ENCODE data around the gene FAM107B. TPM values are rescaled to one million over a fixed set of nuclear protein-coding genes. Genes with fewer than 3 reads are reported as not detected.

The FAM107B gene
- total RNA-seq, 1 experiment from 2014 or later, result 24.5 TPM

DNA sequence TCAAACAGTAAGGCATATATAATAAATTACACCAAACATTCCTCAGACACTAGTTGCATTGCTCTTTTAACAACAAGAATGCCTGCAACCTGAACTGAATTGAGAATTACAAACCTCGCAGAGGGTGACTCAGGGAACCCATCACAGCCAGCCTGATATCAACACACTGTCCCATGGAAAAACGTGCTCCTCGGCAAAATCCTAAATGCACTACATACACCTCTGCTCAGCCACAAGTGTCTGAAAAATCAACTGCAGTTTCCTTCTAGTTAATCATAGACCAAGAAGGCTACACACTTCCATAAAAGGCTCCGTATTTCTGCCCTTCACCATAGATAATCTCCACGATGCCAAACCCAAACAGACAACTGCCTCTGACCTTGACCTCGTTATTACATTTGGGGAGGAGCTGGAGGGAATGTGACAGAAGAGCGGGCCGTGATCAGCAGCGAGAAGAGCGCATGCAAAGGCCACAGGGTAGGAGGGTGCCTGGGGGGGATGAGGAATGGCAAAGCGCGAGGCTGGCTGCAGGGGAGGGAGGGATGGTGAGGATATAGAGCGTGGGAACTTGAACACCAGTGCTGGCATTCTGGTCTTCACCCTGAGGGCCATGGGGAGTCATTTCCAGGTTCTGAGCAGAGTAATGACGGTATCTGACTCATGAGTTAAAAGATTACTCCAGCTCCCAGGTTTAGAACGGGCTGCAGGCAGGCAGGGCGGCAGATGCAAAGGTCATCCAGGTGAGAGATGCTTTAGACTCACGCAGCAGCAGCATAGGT lies 242.0 kb downstream of the FAM107B start:
- Histone ChIP-seq H3K56ac (ENCODE audit: insufficient read length, low read depth, low read length) (no peak overlapping the region), H2BK5ac (ENCODE audit: insufficient read length, low read length) (no peak overlapping the region), H2BK12ac (ENCODE audit: insufficient read length, low read depth, low read length) (no peak overlapping the region), H3K79me2 (ENCODE audit: insufficient read depth, low read length) (peaks cover 4% of the 10 kb centered on the region; the same call in 1 of the 2 replicates), H2BK120ac (ENCODE audit: low read depth, low read length, poor library complexity, severe bottlenecking) (no peak overlapping the region), H4K8ac (replicated peaks; ENCODE audit: insufficient read length, low read depth, low read length) (no peak overlapping the region), H3K23ac (ENCODE audit: insufficient read length, low read depth, low read length) (no peak overlapping the region), H3K4me1 (ENCODE audit: insufficient read depth, low read length) (no peaks in the 10 kb centered on the region), H3K4me2 (ENCODE audit: insufficient read depth, insufficient read length, low read length) (no peak overlapping the region), H2AK5ac (ENCODE audit: insufficient read length, low read length) (no peak overlapping the region), H3K14ac (ENCODE audit: insufficient read depth, low read length) (no peak overlapping the region), H3T11ph (ENCODE audit: low read length) (no peak overlapping the region), H3K18ac (ENCODE audit: insufficient read length, low read depth, low read length) (no peak overlapping the region), H3K27ac (ENCODE audit: insufficient read length, low read depth, low read length) (no peak overlapping the region), H2BK20ac (ENCODE audit: low read depth, low read length, poor library complexity, severe bottlenecking) (no peak overlapping the region), H2AFZ (ENCODE audit: low read length) (no peak overlapping the region), H3K27me3 (ENCODE audit: insufficient read depth, low read length) (no peaks in the 10 kb centered on the region), H4K5ac (ENCODE audit: insufficient read length, low read depth, low read length) (no peak overlapping the region), H4K91ac (ENCODE audit: insufficient read length, low read depth, low read length) (no peak overlapping the region), H3K9me3 (ENCODE audit: control insufficient read depth, low read depth, low read length) (no peaks in the 10 kb centered on the region), H3K23me2 (ENCODE audit: insufficient read length, low read depth, low read length, poor library complexity, severe bottlenecking) (no peaks in the 10 kb centered on the region), H3K79me1 (ENCODE audit: insufficient read depth, low read depth, low read length, poor library complexity, severe bottlenecking) (no peaks in the 10 kb centered on the region), H3K4ac (ENCODE audit: low read depth, low read length) (no peak overlapping the region), H3K9ac (ENCODE audit: extremely low read depth, insufficient read length, low read length) (no peak overlapping the region), H4K20me1 (ENCODE audit: control insufficient read depth, insufficient read depth, insufficient read length) (no peaks in the 10 kb centered on the region), H2BK15ac (ENCODE audit: low read depth, low read length) (no peak overlapping the region)
- peaks cover 13% of the 10 kb centered on the region in 2 experiments; a peak in 3 of 4 replicates for H3K4me1 Mint-ChIP-seq
- no CpG with 5 or more reads among the region's 17 CpGs for WGBS (ENCODE audit: extremely low coverage, insufficient read length, low lambda C conversion rate)
- no peak overlapping the region for H3K4me3 Mint-ChIP-seq
- no peak for TF ChIP-seq CTCF (conservative IDR thresholded peaks at IDR 0.05)
- peaks cover 2 to 9% (median 4%) of the 10 kb centered on the region in 3 experiments; a peak in 4 of 7 replicates for H3K36me3 Mint-ChIP-seq (ENCODE audit: insufficient read depth in 1 of 3, low read depth in 3 of 3)
- DNase-seq, result no peak
- peak overlapping the region in 2 of 3 experiments; percentile 48 to 91; a peak in 5 of 7 replicates for H3K27ac Mint-ChIP-seq
- H3K9me3 Mint-ChIP-seq, result no peaks in the 10 kb centered on the region
- no peaks in the 10 kb centered on the region for H3K27me3 Mint-ChIP-seq (ENCODE audit: low read depth)

Measured in H9 (cell line).